Ovary (tissue), 9 donors: ENCODE measurements around the gene SLC35F4. TPM values are rescaled to one million over a fixed set of nuclear protein-coding genes. Genes with fewer than 3 reads are reported as not detected.

Experiments used
- DNase-seq, 5 donors: peaks; one replicate each; pipeline ENCODE4 v3.0.0-alpha.2; 2019 to 2020
- H3K27ac ChIP-seq, 2 donors: fragments of 200-600 bp; one replicate each; pipeline versions ENCODE4 v1.5.1 to v1.8.0; 2019 to 2022
- H3K27me3 ChIP-seq: fragments of 200-600 bp; one replicate; pipeline ENCODE4 v1.8.0; 2022
- H3K36me3 ChIP-seq: fragments of 200-600 bp; sonication (generic); one replicate; pipeline ENCODE4 v1.5.1; 2019
- H3K4me1 ChIP-seq: one replicate; pipeline ENCODE4 v1.8.1; 2013; ENCODE audit warnings: mild to moderate bottlenecking, moderate library complexity; ENCODE audit not compliant: insufficient read depth
- H3K4me3 ChIP-seq: fragments of 200-600 bp; sonication (generic); one replicate; pipeline ENCODE4 v1.5.1; 2017
- H3K9me3 ChIP-seq, 2 donors: fragments of 200-600 bp in 1 of 2; sonication (generic) in 1 of 2; one replicate each; pipeline versions ENCODE4 v1.5.1 to v1.8.1; 2013 to 2019; ENCODE audit warnings: mild to moderate bottlenecking in 1 of 2, moderate library complexity in 1 of 2
- CTCF ChIP-seq, 3 donors: fragments of 450-650 bp in 2 of 3; fragments of 200-600 bp in 1 of 3; IDR thresholded peaks; one replicate each; pipeline versions ENCODE4 v1.5.1 to v1.8.0; 2016 to 2022; ENCODE audit warnings: antibody characterized with exemption in 3 of 3, mild to moderate bottlenecking in 1 of 3
- EP300 ChIP-seq: sonication (generic); formaldehyde crosslinking; IDR thresholded peaks from one replicate; pipeline ENCODE4 v1.6.1; 2017; ENCODE audit warnings: antibody characterized with exemption
- POLR2A ChIP-seq: fragments of 450-650 bp; IDR thresholded peaks from one replicate; pipeline ENCODE4 v1.6.1; 2017; ENCODE audit warnings: antibody characterized with exemption, mild to moderate bottlenecking, moderate library complexity
- WGBS, 3 donors: extraction: QIAGEN DNeasy Blood & Tissue Kit in 1 of 3; methylation state at CpG; one replicate each; pipeline versions ENCODE4 v1.1.5 to v1.1.7; 2013 to 2017; 5-methylcytosine and 5-hydroxymethylcytosine counted together
- intact Hi-C, 4 donors: fragments of 100-400 bp; cut with DNase I; formaldehyde crosslinking; loops; one replicate each; pipeline versions ENCODE4 v1.11.0 to v1.15.1; 2022 to 2023
- polyA plus RNA-seq, 2 donors: library from polyadenylated mRNA; stranded (reverse); fragments of 200-250 nt in 1 of 2; fragments of 350-450 nt in 1 of 2; fragmentation: Illumina TruSeq in 1 of 2; extraction: RNeasy Lipid Tissue Mini Kit (QIAGEN cat#74804) in 1 of 2; gene quantifications; one replicate each; pipeline ENCODE4 v1.2.3, GENCODE V29; 2013 to 2014
- total RNA-seq, 7 donors: library from RNA; depleted of rRNA in 2 of 7; stranded (reverse); fragments of >200 nt in 2 of 7; fragmentation: NEBNext Ultra II Directional in 3 of 7; extraction: Animal tissue kit (Norgen Biotek cat#: 25700) in 3 of 7; gene quantifications; one replicate each; pipeline versions ENCODE4 v1.1.0 to v1.2.4, GENCODE V29; 2016 to 2023
- donor health status: DM: no; HTN: no; CAD: no; lungs with moderate emphysema.
- donor health status: DM: no; HTN: no; CAD: no.
- donor health status: Bipolar disorder and iron deficiency.
- donor health status: DM: yes; HTN: yes; CAD: no.
- donor health status: DM: no; HTN: no; CAD: no.
- donor health status: DM: yes; HTN: yes; CAD: no.

SLC35F4 gene
- total and polyA plus RNA-seq, 9 donors: 0.04 to 0.65 (median 0.20) TPM; not detected in 6

- intact Hi-C loops: no loop called here
Observed at GRCh38 chr14:57848786-57849185, 17.1 kb downstream of the SLC35F4 start.

DNA sequence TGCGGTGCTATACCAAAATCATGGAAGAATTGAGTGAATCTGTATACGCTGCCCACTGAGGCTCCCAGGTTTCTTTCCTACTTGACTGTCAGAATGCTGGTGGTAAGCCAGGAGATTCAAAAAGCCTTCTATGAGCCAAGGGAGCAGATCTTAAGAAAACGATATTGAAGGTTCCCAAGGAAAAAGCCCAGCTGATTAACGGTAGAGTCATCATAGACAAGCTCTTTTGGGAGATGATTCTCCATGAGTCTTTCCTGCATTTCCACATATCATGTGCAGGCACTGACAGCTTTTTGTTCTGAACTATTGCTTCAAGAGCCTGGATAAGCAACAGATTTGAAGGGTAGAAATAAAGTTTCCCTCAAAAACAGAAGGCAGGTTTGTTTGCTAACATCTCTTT lies 17.5 kb downstream of the SLC35F4 start:
- Histone ChIP-seq H3K4me1 (no peaks in the 10 kb centered on the region), H3K27ac (no peak overlapping the region), H3K9me3 (no peaks in the 10 kb centered on the region), H3K36me3 (no peaks in the 10 kb centered on the region), H3K4me3 (no peak overlapping the region), H3K27me3 (no peaks in the 10 kb centered on the region)
- no peak for DNase-seq
- 72 to 80% (median 79%) methylated on average over 4 of the region's 4 CpGs for WGBS, 3 donors
- intact Hi-C loops: no loop called here
- no peak for TF ChIP-seq POLR2A
- TF ChIP-seq CTCF (IDR thresholded peaks at IDR 0.05): no peak
- TF ChIP-seq EP300: no peak

More at GRCh38 chr14:57848786-57849185, 17.1 kb downstream of the SLC35F4 start:
- H3K4me1 ChIP-seq: no peaks in the 10 kb centered on the region
- no peak for DNase-seq
- no peaks in the 10 kb centered on the region for H3K27me3 ChIP-seq
- no peaks in the 10 kb centered on the region for H3K9me3 ChIP-seq
- TF ChIP-seq EP300: no peak
- no peak for TF ChIP-seq POLR2A
- no peak for TF ChIP-seq CTCF (IDR thresholded peaks at IDR 0.05)
- H3K27ac ChIP-seq: no peak overlapping the region
- no peaks in the 10 kb centered on the region for H3K36me3 ChIP-seq
- WGBS, 3 donors: 78 to 88% (median 79%) methylated on average over 3 of the region's 3 CpGs
- H3K4me3 ChIP-seq: no peak overlapping the region

DNA sequence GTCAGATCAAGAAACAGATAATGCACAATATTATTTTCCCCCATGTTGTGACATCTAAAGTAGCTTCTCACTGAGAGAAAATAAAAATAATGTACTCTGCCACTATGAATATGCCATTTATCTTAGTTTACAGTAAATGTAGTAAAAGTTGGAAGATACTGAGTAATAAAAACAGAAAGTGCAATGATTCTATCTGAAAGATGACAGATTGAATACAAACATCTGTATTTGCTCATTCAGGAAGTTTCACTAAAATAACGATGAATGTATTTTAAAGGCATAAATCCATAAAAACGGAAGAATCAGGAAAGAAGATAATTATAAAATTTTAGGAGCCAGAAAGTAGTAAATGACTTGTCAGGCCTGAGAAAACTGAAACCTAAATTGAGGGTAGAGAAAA lies 18.2 kb downstream of the SLC35F4 start:
- TF ChIP-seq CTCF (IDR thresholded peaks at IDR 0.05) (no peak), POLR2A (no peak)
- Histone ChIP-seq H3K27ac (no peak overlapping the region), H3K9me3 (no peaks in the 10 kb centered on the region), H3K4me3 (no peak overlapping the region), H3K27me3 (no peaks in the 10 kb centered on the region), H3K36me3 (no peaks in the 10 kb centered on the region), H3K4me1 (no peaks in the 10 kb centered on the region)
- intact Hi-C loops: no loop called here
- DNase-seq: no peak
- WGBS, 3 donors: 22 to 28% (median 23%) methylated on average over 2 of the region's 2 CpGs

DNA sequence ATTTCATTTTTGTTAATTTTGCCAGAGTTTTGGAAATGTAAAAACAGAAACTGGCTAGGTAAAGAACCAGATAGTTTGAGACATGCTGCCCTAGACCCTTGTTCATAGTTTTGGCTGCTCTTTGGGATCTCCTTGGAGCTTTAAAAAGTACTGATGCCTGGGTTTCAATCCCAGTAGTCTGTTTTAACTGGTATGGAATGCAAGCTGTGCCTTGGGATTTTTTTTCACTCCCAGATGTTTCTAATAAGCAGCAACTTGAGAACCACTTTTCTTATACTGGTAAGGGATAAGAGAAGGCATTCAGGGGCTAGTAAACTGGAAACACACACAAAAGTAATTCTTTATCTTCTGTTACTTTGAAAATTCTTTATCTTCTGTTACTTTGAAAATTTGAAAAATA lies 18.8 kb downstream of the SLC35F4 start:
- no peak for DNase-seq
- no peak overlapping the region for H3K27ac ChIP-seq
- H3K36me3 ChIP-seq: no peaks in the 10 kb centered on the region
- H3K27me3 ChIP-seq: no peaks in the 10 kb centered on the region
- TF ChIP-seq EP300 (no peak), POLR2A (no peak), CTCF (IDR thresholded peaks at IDR 0.05) (no peak)
- H3K4me3 ChIP-seq: no peak overlapping the region
- intact Hi-C loops: no loop called here
- no peaks in the 10 kb centered on the region for H3K9me3 ChIP-seq
- no peaks in the 10 kb centered on the region for H3K4me1 ChIP-seq

GRCh38 chr14:57846596-57846995 lies 19.3 kb downstream of the SLC35F4 start:
- TF ChIP-seq CTCF (IDR thresholded peaks at IDR 0.05) (no peak), POLR2A (no peak), EP300 (no peak)
- intact Hi-C loops: no loop called here
- Histone ChIP-seq H3K27me3 (no peaks in the 10 kb centered on the region), H3K4me1 (no peaks in the 10 kb centered on the region), H3K27ac (no peak overlapping the region), H3K4me3 (no peak overlapping the region), H3K36me3 (no peaks in the 10 kb centered on the region), H3K9me3 (no peaks in the 10 kb centered on the region)
- DNase-seq: no peak
- 18 to 32% (median 29%) methylated on average over 2 of the region's 2 CpGs for WGBS, 3 donors
